Lung (tissue), 12 donors: ENCODE measurements around the gene ENTPD7. TPM values are rescaled to one million over a fixed set of nuclear protein-coding genes. Genes with fewer than 3 reads are reported as not detected.

Source experiments
- ATAC-seq: fragments of 200-7000 bp; cut with Tn5 transposase; one replicate; pipeline ENCODE4 v1.9.1; 2020; ENCODE audit warnings: moderate number of reproducible peaks; ENCODE audit not compliant: insufficient read depth, low FRiP score
- DNase-seq, 3 donors: peaks; one replicate each; pipeline ENCODE4 v3.0.0-alpha.2; 2013 to 2017
- H3K27ac ChIP-seq, 2 donors: one replicate each; pipeline ENCODE4 v1.5.1; 2013; ENCODE audit warnings: mild to moderate bottlenecking in 2 of 2, moderate library complexity in 2 of 2, control low read depth in 1 of 2, inconsistent platforms in 1 of 2, low read depth in 1 of 2, low read length in 1 of 2
- H3K27me3 ChIP-seq, 3 donors: one replicate each; pipeline ENCODE4 v1.5.1; 2013; ENCODE audit warnings: low read length in 2 of 3; ENCODE audit not compliant: control insufficient read depth in 3 of 3, insufficient read depth in 3 of 3
- H3K36me3 ChIP-seq, 4 donors: one replicate each; pipeline ENCODE4 v1.5.1; 2013; ENCODE audit warnings: low read length in 4 of 4, mild to moderate bottlenecking in 1 of 4, moderate library complexity in 1 of 4; ENCODE audit not compliant: control insufficient read depth in 4 of 4, insufficient read depth in 4 of 4
- H3K4me1 ChIP-seq, 5 donors: one replicate each; pipeline ENCODE4 v1.5.1; 2013; ENCODE audit warnings: low read length in 5 of 5, mild to moderate bottlenecking in 2 of 5, moderate library complexity in 1 of 5; ENCODE audit not compliant: control insufficient read depth in 5 of 5, insufficient read depth in 5 of 5
- H3K4me3 ChIP-seq: one replicate; pipeline ENCODE4 v1.5.1; 2013; ENCODE audit warnings: mild to moderate bottlenecking, control low read depth, moderate library complexity
- H3K9ac ChIP-seq, 2 donors: one replicate each; pipeline ENCODE4 v1.5.1; 2013; ENCODE audit warnings: low read length in 2 of 2, control low read depth in 1 of 2; ENCODE audit not compliant: insufficient read depth in 1 of 2
- H3K9me3 ChIP-seq, 4 donors: one replicate each; pipeline ENCODE4 v1.5.1; 2013; ENCODE audit warnings: low read length in 3 of 4, mild to moderate bottlenecking in 1 of 4, moderate library complexity in 1 of 4; ENCODE audit not compliant: control insufficient read depth in 4 of 4, insufficient read depth in 3 of 4
- WGBS, 2 donors: extraction: QIAGEN DNeasy Blood & Tissue Kit; methylation state at CpG; one replicate each; pipeline ENCODE4 v1.1.7; 2013; 5-methylcytosine and 5-hydroxymethylcytosine counted together
- polyA plus RNA-seq, 2 donors: library from polyadenylated mRNA; stranded (reverse); fragments of 200-250 nt; gene quantifications; one replicate each; pipeline ENCODE4 v1.2.1, GENCODE V29; 2013
- total RNA-seq, 2 donors: library from RNA; depleted of rRNA in 1 of 2; stranded (reverse); fragments of >200 nt in 1 of 2; gene quantifications; one replicate each; pipeline ENCODE4 v1.2.1, GENCODE V29; 2014 to 2021
- TF ChIP-seq, protein P1 (sequence below): IDR thresholded peaks from 2 replicates; pipeline ENCODE4 v1.5.1; 2012; ENCODE audit warnings: mild to moderate bottlenecking; ENCODE audit errors: control extremely low read depth, extremely low read depth
- donor health status: control.
- donor health status: control.
- donor health status: Bipolar disorder and iron deficiency.
- donor health status: healthy.
- donor health status: DM: yes; HTN: yes; CAD: no.

Gene ENTPD7
- total and polyA plus RNA-seq, 4 donors: 1.0 to 14.6 (median 10.6) TPM

DNA sequence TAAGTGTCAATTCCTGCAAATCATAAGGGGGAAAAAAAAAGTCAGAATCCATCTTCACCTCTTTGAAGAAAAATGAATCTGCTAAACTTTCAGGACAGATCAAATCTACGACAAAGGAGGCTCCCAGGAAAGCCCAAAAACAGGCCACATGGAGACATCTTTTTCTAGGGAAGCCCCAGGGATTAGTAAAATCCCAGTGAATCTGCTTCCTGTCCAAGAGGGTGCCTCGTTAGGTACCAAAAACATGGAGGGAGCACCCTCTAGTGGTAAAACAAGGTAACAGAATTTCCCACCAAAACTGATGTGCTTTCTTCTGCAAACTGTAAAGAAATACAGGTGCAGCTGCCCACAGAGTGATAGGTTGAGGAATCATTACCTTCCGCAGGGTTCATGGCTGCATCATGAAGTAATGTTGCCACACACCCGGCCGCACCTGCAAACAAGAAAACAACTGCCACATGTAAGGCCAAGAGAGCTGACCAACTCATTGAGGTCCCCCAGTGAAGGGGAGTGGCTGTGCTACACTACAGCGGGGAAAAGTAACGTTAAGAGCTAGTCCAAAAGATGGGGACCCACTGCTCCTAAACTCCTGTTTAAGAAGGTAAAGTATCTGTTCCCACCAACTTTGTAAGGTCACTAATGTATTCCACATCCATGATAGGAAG is 47.0 kb upstream of the ENTPD7 start:
- H3K4me3 ChIP-seq: no peak overlapping the region
- no peak overlapping the region for H3K27ac ChIP-seq
- no peak overlapping the region for H3K9ac ChIP-seq
- peak; percentile 37 for ATAC-seq
- H3K4me1 ChIP-seq: peaks cover 0 to 6% (median 4%) of the 10 kb centered on the region in 5 donors
- H3K36me3 ChIP-seq: peaks cover 13 to 31% (median 16%) of the 10 kb centered on the region in 4 donors
- TF ChIP-seq, protein P1, sequence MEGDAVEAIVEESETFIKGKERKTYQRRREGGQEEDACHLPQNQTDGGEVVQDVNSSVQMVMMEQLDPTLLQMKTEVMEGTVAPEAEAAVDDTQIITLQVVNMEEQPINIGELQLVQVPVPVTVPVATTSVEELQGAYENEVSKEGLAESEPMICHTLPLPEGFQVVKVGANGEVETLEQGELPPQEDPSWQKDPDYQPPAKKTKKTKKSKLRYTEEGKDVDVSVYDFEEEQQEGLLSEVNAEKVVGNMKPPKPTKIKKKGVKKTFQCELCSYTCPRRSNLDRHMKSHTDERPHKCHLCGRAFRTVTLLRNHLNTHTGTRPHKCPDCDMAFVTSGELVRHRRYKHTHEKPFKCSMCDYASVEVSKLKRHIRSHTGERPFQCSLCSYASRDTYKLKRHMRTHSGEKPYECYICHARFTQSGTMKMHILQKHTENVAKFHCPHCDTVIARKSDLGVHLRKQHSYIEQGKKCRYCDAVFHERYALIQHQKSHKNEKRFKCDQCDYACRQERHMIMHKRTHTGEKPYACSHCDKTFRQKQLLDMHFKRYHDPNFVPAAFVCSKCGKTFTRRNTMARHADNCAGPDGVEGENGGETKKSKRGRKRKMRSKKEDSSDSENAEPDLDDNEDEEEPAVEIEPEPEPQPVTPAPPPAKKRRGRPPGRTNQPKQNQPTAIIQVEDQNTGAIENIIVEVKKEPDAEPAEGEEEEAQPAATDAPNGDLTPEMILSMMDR: peak; percentile 65
- 34 to 36% methylated on average over 7 of the region's 7 CpGs for WGBS, 2 donors
- H3K27me3 ChIP-seq: no peaks in the 10 kb centered on the region
- DNase-seq: peak; percentile 50 to 74 (median 74)
- H3K9me3 ChIP-seq: no peaks in the 10 kb centered on the region

DNA sequence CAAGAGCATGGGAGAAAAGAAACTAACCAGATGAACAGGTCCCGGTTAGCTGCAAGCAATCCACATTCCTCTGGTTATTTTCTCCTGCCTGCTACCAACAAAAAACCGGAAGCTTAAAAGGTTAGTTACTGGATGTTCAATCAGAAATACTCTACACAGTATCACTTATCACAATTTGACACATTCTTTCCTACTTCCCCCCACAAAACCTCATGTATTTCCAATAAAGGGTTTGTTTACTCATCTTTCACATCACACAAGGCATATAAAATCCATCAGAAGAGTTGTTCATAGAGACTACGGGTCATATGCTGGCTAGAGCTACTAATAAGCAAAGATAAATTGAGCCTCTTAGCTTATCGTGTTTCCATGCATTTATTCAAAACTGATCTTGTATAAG is 43.9 kb upstream of the ENTPD7 start:
- DNase-seq: no peak
- no peak for ATAC-seq
- no peak overlapping the region for H3K27ac ChIP-seq
- no peak overlapping the region for H3K4me3 ChIP-seq
- no peak overlapping the region for H3K9ac ChIP-seq
- peaks cover 10 to 20% (median 12%) of the 10 kb centered on the region in 4 donors for H3K36me3 ChIP-seq
- peaks cover 6 to 27% (median 9%) of the 10 kb centered on the region in 5 donors for H3K4me1 ChIP-seq
- WGBS, 2 donors: 33 to 60% methylated on average over 4 of the region's 4 CpGs
- TF ChIP-seq, protein P1: no peak
- no peaks in the 10 kb centered on the region for H3K9me3 ChIP-seq
- H3K27me3 ChIP-seq: no peaks in the 10 kb centered on the region

DNA sequence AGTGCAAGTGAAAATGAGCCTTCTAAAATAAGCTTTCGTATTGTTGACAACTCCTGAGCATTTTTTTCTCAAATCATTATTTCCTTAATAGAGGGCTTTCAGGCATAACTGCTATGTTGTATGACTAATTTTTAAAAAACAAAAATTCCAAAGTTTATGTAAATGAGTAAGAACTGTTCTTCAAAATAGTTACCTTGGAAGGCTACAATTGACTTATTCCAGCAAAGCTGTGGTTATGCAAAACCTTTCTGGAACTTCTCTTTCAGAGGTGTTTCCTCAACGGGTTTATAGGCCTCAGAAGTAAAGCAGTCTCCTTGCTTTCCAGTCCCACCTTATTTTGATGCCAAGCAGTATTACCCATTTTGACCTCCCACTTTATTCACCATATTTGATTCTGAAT is 41.6 kb upstream of the ENTPD7 start:
- H3K9me3 ChIP-seq: no peaks in the 10 kb centered on the region
- TF ChIP-seq, protein P1: no peak
- ATAC-seq: no peak
- H3K4me3 ChIP-seq: no peak overlapping the region
- no peaks in the 10 kb centered on the region for H3K27me3 ChIP-seq
- DNase-seq: no peak
- H3K9ac ChIP-seq: no peak overlapping the region
- H3K36me3 ChIP-seq: peaks cover 3 to 9% (median 6%) of the 10 kb centered on the region in 4 donors
- peaks cover 8 to 33% (median 13%) of the 10 kb centered on the region in 5 donors for H3K4me1 ChIP-seq
- no peak overlapping the region for H3K27ac ChIP-seq
- 52 to 54% methylated on average over 2 of the region's 2 CpGs for WGBS, 2 donors
